Neuron (in vitro differentiated cells): ENCODE measurements around the gene CHCHD3.

Experiments
- H2AFZ ChIP-seq: one replicate; pipeline ENCODE4 v1.6.1; 2013; ENCODE audit warnings: low read depth, mild to moderate bottlenecking, inconsistent platforms, low read length, moderate library complexity
- H3K27me3 ChIP-seq: one replicate; pipeline ENCODE4 v1.6.1; 2013; ENCODE audit warnings: low read length; ENCODE audit not compliant: insufficient read depth
- H3K36me3 ChIP-seq: one replicate; pipeline ENCODE4 v1.6.1; 2013; ENCODE audit warnings: low read length; ENCODE audit not compliant: insufficient read depth
- H3K4me1 ChIP-seq: one replicate; pipeline ENCODE4 v1.6.1; 2013; ENCODE audit warnings: low read length; ENCODE audit not compliant: insufficient read depth
- H3K4me3 ChIP-seq: 2 replicates; pipeline ENCODE4 v1.5.1; 2013; ENCODE audit warnings: mild to moderate bottlenecking, low read length, moderate library complexity
- H3K9me3 ChIP-seq: one replicate; pipeline ENCODE4 v1.6.1; 2013; ENCODE audit warnings: low read length

CHCHD3 gene

GRCh38 chr7:133109816-133110215 is 27.9 kb upstream of the CHCHD3 start:
- H3K4me3 ChIP-seq: no peak overlapping the region
- H3K27me3 ChIP-seq: no peaks in the 10 kb centered on the region
- H3K9me3 ChIP-seq: no peaks in the 10 kb centered on the region

GRCh38 chr7:133108023-133108422 is 26.1 kb upstream of the CHCHD3 start:
- Histone ChIP-seq H3K36me3 (no peaks in the 10 kb centered on the region), H3K27me3 (no peaks in the 10 kb centered on the region), H3K4me3 (no peak overlapping the region), H3K9me3 (no peaks in the 10 kb centered on the region), H2AFZ (no peak overlapping the region), H3K4me1 (no peaks in the 10 kb centered on the region)

More at GRCh38 chr7:133109816-133110215, 27.9 kb upstream of the CHCHD3 start:
- H3K36me3 ChIP-seq: no peaks in the 10 kb centered on the region
- no peak overlapping the region for H2AFZ ChIP-seq
- no peaks in the 10 kb centered on the region for H3K4me1 ChIP-seq

- Histone ChIP-seq H3K4me1 (no peaks in the 10 kb centered on the region), H3K36me3 (no peaks in the 10 kb centered on the region), H2AFZ (no peak overlapping the region), H3K4me3 (no peak overlapping the region), H3K27me3 (no peaks in the 10 kb centered on the region), H3K9me3 (no peaks in the 10 kb centered on the region)
Measured at GRCh38 chr7:133102276-133103060, 20.6 kb upstream of the CHCHD3 start.

- Histone ChIP-seq H3K4me1 (no peaks in the 10 kb centered on the region), H3K36me3 (no peaks in the 10 kb centered on the region), H2AFZ (no peak overlapping the region), H3K4me3 (no peak overlapping the region), H3K9me3 (no peaks in the 10 kb centered on the region), H3K27me3 (no peaks in the 10 kb centered on the region)
Measured at GRCh38 chr7:133099633-133100286, 17.9 kb upstream of the CHCHD3 start.

GRCh38 chr7:133095119-133095671 is 13.3 kb upstream of the CHCHD3 start:
- Histone ChIP-seq H3K27me3 (no peaks in the 10 kb centered on the region), H2AFZ (no peak overlapping the region), H3K36me3 (no peaks in the 10 kb centered on the region), H3K9me3 (no peaks in the 10 kb centered on the region), H3K4me3 (no peak overlapping the region), H3K4me1 (no peaks in the 10 kb centered on the region)

- Histone ChIP-seq H2AFZ (no peak overlapping the region), H3K27me3 (no peaks in the 10 kb centered on the region), H3K9me3 (no peaks in the 10 kb centered on the region), H3K4me1 (no peaks in the 10 kb centered on the region), H3K4me3 (no peak overlapping the region), H3K36me3 (no peaks in the 10 kb centered on the region)
Measured at GRCh38 chr7:133091943-133092464, 10.1 kb upstream of the CHCHD3 start.

GRCh38 chr7:133082390-133082766 is 488 bp upstream of the CHCHD3 start:
- peaks cover 14% of the 10 kb centered on the region for H3K4me1 ChIP-seq
- H3K9me3 ChIP-seq: no peaks in the 10 kb centered on the region
- H3K4me3 ChIP-seq: peak overlapping the region; percentile 33
- H3K36me3 ChIP-seq: peaks cover 5% of the 10 kb centered on the region
- H3K27me3 ChIP-seq: no peaks in the 10 kb centered on the region
- peak overlapping the region; percentile 81 for H2AFZ ChIP-seq

- peaks cover 14% of the 10 kb centered on the region for H3K4me1 ChIP-seq
- H3K36me3 ChIP-seq: peaks cover 8% of the 10 kb centered on the region
- H2AFZ ChIP-seq: peak overlapping the region; percentile 41
- H3K27me3 ChIP-seq: no peaks in the 10 kb centered on the region
- peak overlapping the region; percentile 84 for H3K4me3 ChIP-seq
- H3K9me3 ChIP-seq: no peaks in the 10 kb centered on the region
Measured at GRCh38 chr7:133081119-133081598, 731 bp downstream of the CHCHD3 start.

- peaks cover 14% of the 10 kb centered on the region for H3K4me1 ChIP-seq
- no peak overlapping the region for H2AFZ ChIP-seq
- H3K9me3 ChIP-seq: no peaks in the 10 kb centered on the region
- H3K27me3 ChIP-seq: no peaks in the 10 kb centered on the region
- no peak overlapping the region for H3K4me3 ChIP-seq
- H3K36me3 ChIP-seq: peaks cover 14% of the 10 kb centered on the region
Measured at GRCh38 chr7:133079296-133079695, 2.6 kb downstream of the CHCHD3 start.

- no peaks in the 10 kb centered on the region for H3K9me3 ChIP-seq
- peaks cover 14% of the 10 kb centered on the region for H3K4me1 ChIP-seq
- H2AFZ ChIP-seq: no peak overlapping the region
- no peak overlapping the region for H3K4me3 ChIP-seq
- H3K27me3 ChIP-seq: no peaks in the 10 kb centered on the region
- peaks cover 14% of the 10 kb centered on the region for H3K36me3 ChIP-seq
Measured at GRCh38 chr7:133077394-133077793, 4.5 kb downstream of the CHCHD3 start.

GRCh38 chr7:133076142-133076541 is 5.7 kb downstream of the CHCHD3 start:
- Histone ChIP-seq H3K4me3 (no peak overlapping the region), H3K9me3 (no peaks in the 10 kb centered on the region), H3K27me3 (no peaks in the 10 kb centered on the region), H3K4me1 (peaks cover 14% of the 10 kb centered on the region), H2AFZ (no peak overlapping the region), H3K36me3 (peaks cover 14% of the 10 kb centered on the region)

- Histone ChIP-seq H3K9me3 (no peaks in the 10 kb centered on the region), H2AFZ (no peak overlapping the region), H3K4me3 (no peak overlapping the region), H3K4me1 (no peaks in the 10 kb centered on the region), H3K36me3 (peaks cover 24% of the 10 kb centered on the region), H3K27me3 (no peaks in the 10 kb centered on the region)
Measured at GRCh38 chr7:133071506-133071905, 10.4 kb downstream of the CHCHD3 start.

- no peak overlapping the region for H2AFZ ChIP-seq
- no peaks in the 10 kb centered on the region for H3K27me3 ChIP-seq
- peaks cover 2% of the 10 kb centered on the region for H3K9me3 ChIP-seq
- no peaks in the 10 kb centered on the region for H3K4me1 ChIP-seq
- no peak overlapping the region for H3K4me3 ChIP-seq
- peaks cover 24% of the 10 kb centered on the region for H3K36me3 ChIP-seq
Measured at GRCh38 chr7:133070562-133070961, 11.3 kb downstream of the CHCHD3 start.
